Erythroblast (primary cell): Measurements from ENCODE around the gene NEGR1.

ENCODE experiments used
- DNase-seq, 2 experiments: peaks; one replicate each; lab custom pipeline; 2025; lab: John Stamatoyannopoulos, UW
- GATA1 ChIP-seq: IDR thresholded peaks from 2 replicates; pipeline ENCODE4 v1.6.1; 2011; ENCODE audit warnings: low read depth, mild to moderate bottlenecking, control low read depth, low read length, moderate library complexity
- POLR2A ChIP-seq: IDR thresholded peaks from 2 replicates; pipeline ENCODE4 v1.6.1; 2011; ENCODE audit warnings: mild to moderate bottlenecking, low read length

NEGR1 gene

DNA sequence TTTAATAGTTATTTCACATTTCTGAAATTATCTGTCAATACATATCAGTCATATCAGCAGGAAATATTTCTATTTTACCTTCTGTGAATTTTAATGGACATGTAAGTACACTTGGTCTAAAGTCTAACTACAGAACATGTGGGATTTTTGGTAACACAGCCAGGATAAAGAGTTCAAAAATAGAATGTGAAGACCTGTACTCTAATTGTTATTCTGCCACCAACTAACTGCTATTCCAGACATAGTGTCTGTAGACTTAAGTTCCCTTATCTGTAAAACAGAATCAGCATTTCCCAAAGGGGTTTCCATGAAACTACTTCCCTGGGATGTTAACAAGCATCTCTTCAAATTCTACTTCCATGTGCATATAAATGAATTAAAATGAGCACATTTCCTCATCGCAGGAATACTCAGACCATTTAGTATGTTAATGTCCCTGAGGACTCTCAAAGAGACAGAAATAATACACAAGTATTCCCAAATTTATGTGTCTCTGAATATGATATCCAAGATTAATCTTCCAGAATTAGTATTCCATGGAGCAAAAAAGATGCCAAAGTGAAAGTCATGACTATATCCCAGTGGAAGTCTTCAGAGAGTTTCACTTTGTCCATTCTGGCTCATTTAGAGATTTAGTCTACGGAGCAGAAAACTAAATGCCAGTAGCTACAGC lies 325.6 kb downstream of the NEGR1 start:
- no peak for DNase-seq
- TF ChIP-seq POLR2A (no peak), GATA1 (no peak)

GRCh38 chr1:71950579-71950978 lies 331.8 kb downstream of the NEGR1 start:
- DNase-seq = no peak
- no peak for TF ChIP-seq GATA1
- TF ChIP-seq POLR2A = no peak

DNA sequence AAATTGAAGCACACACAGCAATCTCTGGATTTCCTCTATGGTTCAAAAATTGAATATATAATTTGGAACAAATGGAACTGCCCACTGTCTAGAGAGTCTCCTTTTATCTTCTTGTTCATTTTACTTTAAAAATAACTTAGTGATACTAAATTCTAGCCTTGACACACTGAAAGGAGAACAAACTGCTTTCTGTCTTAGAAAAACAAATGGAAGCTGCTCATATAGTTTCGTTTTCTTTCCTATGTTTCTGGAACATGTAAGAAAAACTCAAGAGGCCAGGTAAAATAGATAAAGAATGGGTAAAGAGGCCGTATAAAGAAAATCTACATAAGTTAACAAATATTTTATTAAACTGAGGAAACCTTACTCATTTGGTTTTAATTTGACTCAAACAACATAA lies 332.7 kb downstream of the NEGR1 start:
- no peak for DNase-seq
- TF ChIP-seq POLR2A (no peak), GATA1 (no peak)

GRCh38 chr1:71948561-71948960 lies 333.8 kb downstream of the NEGR1 start:
- TF ChIP-seq GATA1 = no peak
- TF ChIP-seq POLR2A = no peak
- DNase-seq = no peak

- TF ChIP-seq POLR2A (no peak), GATA1 (no peak)
- no peak for DNase-seq
Observed at GRCh38 chr1:71944006-71944405, 338.3 kb downstream of the NEGR1 start.

GRCh38 chr1:71940261-71940660 lies 342.1 kb downstream of the NEGR1 start:
- DNase-seq = no peak
- no peak for TF ChIP-seq POLR2A

DNA sequence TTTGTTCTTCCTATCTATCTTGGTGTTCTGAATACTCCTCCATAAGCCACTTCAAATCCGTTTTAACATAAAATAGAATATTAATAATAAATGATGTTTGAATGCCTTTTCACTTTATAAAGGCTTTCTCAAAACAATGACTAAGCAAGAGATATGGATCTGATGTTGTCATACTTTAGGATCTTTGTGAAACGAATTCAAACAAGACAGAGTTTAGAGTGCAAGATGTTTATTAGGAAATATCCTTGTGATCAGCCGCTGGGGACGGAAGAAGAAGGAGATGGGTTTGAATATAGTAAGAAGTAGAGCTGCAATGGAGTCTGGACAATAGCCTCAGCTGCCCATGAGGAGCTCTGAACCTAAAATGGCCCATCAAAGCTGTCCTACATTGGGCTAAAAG lies 351.8 kb downstream of the NEGR1 start:
- no peak for DNase-seq
- TF ChIP-seq GATA1 (no peak), POLR2A (no peak)

GRCh38 chr1:71921935-71922559 lies 360.3 kb downstream of the NEGR1 start:
- TF ChIP-seq POLR2A = no peak
- no peak for TF ChIP-seq GATA1
- no peak for DNase-seq

DNA sequence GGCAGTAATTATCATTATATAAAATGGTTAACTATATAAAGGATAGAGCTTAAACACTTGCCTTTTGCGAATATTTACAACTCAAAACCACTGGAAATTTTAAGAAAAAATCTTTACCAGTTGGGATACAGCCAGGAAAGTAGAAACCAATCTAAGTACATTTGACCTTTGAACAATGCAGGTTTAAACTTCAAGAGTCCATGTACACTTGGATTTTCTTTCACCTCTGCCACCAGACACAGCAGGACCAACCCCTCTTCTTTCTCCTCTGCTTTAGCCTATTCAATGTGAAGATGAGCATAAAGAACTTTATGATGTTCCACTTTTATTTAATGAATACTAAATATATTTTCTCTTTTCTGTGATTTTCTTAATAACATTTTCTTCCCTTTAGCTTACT lies 361.1 kb downstream of the NEGR1 start:
- TF ChIP-seq GATA1 (no peak), POLR2A (no peak)
- no peak for DNase-seq

- DNase-seq = no peak
- TF ChIP-seq GATA1 (no peak), POLR2A (no peak)
Observed at GRCh38 chr1:71920556-71920955, 361.8 kb downstream of the NEGR1 start.

DNA sequence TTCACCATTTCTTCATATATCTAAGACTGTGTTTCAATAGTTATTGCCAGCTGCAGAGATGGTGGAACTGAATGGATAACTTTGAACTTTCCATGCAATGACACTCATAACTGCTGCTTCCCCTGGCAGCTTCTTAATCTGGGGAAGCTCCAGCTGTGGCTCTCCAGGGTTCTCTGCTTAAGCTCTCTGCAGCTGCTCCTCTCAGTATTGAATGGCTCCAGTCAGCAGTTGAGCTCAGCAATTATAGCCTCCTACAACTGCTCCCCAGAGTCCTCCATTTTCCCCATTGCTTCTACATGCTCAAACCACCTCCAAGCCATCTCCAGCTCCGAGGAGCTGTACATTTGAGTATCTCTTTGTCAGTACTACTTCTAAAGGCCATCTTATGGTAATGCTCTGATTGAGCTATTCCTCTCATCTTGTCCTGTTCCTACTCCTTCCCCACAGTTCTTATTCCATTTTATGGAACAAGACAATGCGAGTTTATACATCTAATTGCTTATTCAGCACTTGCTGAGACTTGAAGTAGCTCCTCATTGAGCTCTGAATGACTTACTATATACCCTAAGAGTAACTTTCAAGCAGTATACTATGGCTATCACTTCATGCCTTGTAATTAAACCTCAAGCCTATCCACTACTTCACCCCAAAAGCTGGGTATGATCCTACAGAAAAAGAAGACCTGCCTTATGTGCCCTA lies 362.4 kb downstream of the NEGR1 start:
- DNase-seq = no peak
- TF ChIP-seq GATA1 = no peak
- no peak for TF ChIP-seq POLR2A

GRCh38 chr1:71918630-71919029 lies 363.7 kb downstream of the NEGR1 start:
- DNase-seq = no peak
- no peak for TF ChIP-seq POLR2A
- TF ChIP-seq GATA1 = no peak

DNA sequence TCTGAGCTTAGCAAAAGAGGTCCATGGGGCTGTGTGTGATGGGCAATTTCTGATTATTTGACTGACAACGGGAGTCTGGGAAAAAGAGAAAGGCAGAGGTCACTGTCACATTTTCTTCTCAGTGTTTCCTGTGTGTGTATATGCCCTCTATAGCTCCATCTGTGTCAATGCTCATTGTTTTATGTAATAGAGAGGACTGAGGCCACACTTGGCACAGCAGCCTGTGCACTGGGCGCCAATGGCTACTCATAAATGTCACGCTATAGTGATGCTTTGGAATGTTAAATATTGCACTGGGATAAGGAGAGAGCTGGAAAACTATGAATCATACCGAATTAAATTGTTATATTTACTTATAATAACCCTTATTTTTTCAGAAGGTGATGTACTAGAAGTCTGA lies 365.4 kb downstream of the NEGR1 start:
- TF ChIP-seq GATA1 (no peak), POLR2A (no peak)
- no peak for DNase-seq

DNA sequence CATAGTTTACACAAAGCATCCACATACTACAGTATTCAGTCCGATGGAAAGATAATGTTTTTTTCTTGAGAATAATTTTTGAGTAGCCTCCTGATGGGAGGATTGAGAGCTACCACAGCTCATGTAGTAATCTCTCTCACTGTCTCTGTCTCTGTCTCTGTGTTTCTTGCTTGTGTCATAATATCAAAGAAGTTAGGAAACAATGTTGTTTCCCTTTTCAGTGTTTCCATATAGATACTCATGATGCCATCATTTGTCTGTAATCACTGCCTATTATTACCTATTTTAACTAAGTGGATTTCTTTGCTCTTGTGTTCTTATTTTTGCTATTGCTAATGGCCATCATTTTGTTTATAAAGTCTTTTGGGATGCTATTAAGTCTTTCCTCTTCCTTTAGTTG lies 367.7 kb downstream of the NEGR1 start:
- TF ChIP-seq GATA1 (no peak), POLR2A (no peak)
- DNase-seq = no peak
